Amniotic epithelial cell (primary cell): ENCODE data around the gene RCE1.
"Not testable (repeated sequence)": the region's sequence is repeated elsewhere in the genome, so short reads cannot be mapped to it uniquely, and the experiment has no call there.

Experiments
- DNase-seq: peaks from one replicate; pipeline ENCODE4 v3.0.0-alpha.2; 2010; ENCODE audit warnings: low read depth

Gene RCE1, protein sequence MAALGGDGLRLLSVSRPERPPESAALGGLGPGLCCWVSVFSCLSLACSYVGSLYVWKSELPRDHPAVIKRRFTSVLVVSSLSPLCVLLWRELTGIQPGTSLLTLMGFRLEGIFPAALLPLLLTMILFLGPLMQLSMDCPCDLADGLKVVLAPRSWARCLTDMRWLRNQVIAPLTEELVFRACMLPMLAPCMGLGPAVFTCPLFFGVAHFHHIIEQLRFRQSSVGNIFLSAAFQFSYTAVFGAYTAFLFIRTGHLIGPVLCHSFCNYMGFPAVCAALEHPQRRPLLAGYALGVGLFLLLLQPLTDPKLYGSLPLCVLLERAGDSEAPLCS

DNA sequence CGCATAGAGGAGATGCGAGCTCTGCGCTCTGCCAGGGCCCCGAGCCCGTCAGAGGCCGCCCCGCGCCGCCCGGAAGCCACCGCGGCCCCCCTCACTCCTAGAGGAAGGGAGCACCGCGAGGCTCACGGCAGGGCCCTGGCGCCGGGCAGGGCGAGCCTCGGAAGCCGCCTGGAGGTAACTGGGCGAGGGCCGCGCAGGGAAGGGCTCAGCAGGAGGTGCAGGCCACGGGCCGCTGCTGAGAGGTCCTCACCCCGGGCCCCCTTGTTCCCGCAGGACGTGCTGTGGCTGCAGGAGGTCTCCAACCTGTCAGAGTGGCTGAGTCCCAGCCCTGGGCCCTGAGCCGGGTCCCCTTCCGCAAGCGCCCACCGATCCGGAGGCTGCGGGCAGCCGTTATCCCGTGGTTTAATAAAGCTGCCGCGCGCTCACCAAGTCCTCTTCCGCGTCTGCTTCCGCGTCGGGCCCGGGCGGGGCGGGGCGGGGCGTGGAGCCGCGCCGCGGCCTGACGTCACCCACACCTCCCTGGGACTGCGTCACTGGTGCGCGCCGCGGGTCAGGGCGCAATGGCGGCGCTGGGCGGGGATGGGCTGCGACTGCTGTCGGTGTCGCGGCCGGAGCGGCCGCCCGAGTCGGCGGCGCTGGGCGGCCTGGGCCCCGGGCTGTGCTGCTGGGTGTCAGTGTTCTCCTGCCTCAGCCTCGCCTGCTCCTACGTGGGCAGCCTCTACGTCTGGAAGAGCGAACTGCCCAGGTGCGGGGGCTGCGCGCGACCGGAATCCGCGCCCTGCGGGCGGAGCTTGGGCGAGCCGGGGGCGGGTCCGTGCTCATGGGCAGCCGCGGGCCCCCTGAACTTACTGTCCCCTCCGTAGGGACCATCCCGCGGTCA is at the start of gene RCE1:
Gene RCE1, plus strand, starts transcription at position 546 of the 880 bp plus-strand sequence. Its CDS starts 15 bp downstream, at position 561.
- DNase-seq = peak; percentile 79

DNA sequence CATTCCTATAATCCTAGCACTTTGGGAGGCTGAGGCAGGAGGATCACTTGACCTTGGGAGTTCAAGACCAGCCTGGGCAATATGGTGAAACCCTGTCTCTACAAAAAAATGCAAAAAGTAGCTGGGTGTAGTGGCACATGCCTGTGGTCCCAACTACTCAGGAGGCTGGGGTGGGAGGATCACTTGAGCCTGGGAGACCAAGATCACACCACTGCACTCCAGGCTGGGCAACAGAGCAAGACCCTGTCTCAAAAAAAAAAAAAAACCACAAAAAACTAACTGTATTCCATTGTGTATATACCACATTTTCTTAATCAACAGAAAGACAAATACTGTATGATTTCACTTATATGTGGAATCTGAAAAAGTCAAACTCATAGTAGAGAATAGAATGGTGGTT is 43.4 kb upstream of the RCE1 start:
- not testable (repeated sequence) for DNase-seq

DNA sequence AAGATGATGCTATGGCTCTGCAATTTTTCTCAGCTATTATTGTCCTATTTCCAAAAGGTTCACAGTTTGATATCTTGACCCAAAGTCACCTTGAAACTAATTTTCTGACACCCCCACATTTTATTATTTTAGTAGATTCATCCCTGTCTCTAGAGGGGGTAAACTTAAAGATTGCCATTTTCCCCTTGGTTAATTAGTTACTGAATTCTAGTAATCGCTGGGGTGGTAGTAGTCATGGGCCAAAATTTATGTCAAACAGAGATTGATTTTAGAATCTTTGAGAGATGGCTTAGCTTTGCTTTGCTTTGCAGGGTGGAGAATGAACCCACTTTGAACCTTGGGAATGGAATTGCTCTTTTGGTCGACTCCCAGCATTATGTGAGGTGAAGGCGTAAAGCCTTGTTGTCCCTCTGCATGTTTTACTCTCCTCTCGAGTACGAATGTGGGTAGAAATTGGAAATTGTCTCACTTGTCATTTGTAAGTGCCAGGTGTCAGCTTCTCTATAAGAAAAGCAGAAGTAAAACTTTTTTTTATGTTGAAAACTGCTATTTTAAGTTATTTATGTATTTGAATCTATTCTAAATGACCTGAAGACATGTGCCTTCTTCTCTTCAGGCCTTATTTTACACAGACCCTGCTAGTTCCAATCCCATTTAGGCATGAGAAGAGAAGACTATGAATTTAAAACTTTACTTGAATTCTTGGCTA is 42.4 kb upstream of the RCE1 start:
- DNase-seq = no peak

DNA sequence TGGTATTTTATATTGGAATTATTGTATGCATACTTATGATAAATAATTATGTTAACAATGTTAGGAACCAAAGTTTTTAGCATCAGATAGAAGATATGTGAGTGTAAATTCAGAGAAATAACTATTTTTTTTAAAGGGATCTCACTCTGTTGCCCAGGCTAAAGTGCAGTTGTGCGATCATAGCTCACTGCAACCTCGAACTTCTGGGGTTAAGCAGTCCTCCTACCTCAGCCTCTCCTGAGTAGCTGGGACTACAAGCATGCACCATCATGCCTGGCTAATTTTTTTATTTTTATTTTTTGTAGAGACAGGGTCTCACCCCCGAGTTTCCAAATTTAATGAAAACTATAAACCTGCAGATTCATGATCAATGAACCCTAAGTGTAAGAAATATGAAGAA is 33.6 kb upstream of the RCE1 start:
- no peak for DNase-seq

DNA sequence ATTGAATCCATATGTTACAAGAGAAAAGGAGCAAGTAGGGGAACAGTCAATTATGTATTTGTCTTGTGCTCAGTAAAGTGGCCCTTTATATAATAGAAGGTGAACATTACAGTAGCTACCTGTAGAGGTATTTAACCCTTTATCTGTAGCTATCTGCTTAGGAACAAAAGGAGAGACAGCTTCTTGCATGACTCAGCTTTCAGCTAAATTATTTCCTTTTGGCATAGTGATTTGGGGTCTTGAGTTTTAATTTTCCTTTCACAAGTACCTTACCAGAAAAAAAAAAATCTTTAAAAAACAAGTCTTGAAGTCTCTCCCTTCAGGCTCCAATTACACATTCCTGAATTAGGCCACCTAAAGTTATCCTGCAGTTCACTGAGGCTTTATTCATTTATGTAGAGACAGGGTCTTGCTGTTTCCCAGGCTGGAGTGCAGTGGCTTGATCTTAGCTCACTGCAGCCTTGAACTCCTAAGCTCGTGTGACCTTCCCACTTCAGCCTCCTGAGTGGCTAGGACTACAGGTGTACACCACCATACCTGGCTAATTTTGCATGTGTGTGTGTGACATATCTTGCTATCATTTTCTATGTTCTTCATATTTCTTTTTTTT is 32.6 kb upstream of the RCE1 start:
- DNase-seq = no peak

DNA sequence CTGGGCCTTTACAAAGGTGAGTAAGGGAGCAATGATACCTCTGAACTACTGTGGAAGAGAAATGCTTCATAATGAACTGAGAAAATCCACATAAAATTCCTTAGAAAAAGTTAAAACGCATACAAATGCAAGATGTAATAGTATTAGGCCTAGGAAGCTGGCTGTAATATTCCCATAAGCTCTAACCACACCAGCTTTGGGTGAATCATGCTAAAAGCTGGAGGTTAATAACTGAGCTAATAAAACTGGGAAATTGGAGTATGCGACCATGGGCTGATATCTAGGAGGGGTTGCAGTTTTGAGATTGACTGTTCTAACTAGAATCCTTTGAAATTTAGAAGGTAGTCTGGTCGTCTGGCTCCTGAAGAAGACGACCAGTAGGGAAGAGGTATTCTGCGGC is 28.6 kb upstream of the RCE1 start:
- peak; percentile 40 for DNase-seq

DNA sequence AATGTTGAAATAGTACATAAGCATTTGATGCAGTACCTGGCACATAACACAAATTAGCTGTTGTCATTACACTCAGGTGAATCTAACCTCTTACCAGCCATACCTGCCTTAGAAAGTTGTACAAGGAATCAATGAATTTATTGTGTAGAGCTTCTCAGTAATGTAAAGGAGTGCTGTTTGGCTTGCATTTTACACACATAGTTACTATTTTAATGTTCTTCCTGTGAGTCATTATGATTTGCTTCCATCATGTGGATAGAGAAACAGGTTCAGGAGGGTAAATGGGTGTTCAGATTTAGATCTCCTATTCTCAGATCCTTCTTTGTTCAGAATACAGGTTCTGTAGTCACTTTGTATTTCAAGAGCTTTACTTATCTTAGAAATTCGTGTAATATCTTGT is 27.6 kb upstream of the RCE1 start:
- peak; percentile 17 for DNase-seq

DNA sequence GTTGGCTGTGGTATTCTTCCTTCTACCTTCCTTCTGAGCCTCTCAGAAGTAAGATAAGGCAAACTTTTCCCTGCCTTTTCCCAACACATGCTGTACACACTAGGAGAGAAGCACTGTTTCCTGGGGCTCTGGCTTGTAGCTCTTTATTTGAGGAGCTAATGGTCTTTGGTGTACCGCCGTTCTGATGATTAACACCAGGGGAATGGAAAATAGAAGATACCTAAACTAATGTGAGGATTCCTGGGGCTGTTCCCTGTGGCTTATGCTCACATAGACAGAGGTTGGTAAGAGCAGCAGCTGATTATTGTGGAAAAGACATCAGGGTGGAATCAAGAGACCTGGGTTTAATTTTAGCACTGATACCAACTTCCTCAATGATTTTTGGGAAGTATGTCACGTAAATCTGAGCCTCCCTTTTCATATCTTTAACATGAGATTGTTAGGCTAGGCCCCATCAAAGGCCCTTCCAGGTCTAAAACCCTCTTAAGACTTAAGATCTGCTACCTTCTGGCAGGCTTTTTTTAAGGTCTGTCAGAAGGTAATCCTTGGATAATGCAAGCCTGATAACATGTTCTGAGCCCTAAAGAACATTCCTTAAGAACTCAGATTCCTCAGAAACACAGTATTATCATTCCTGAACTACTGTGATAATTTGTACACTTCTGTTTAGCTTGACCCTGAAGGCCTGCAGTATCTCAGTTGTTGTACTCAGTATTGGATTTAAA is 24.8 kb upstream of the RCE1 start:
- DNase-seq = peak; percentile 92

DNA sequence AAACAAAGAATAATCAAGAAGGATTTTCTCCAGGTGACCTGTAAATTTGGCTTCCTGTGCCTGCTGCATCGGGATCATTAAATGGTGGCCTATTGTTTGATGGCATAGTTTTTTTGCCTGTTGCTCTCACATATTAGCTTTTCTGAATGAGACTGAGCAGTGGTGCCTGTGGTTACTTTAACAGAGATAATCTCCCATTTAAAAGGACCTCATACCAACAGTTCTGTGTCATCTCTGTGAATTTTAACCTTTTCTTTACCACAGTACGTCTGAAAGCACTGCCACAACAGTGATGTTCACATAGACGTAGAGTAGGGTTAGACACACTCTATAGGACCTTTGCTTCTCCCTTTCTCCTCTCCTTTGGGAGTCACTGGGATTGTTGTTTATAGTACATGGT is 22.9 kb upstream of the RCE1 start:
- peak; percentile 87 for DNase-seq

DNA sequence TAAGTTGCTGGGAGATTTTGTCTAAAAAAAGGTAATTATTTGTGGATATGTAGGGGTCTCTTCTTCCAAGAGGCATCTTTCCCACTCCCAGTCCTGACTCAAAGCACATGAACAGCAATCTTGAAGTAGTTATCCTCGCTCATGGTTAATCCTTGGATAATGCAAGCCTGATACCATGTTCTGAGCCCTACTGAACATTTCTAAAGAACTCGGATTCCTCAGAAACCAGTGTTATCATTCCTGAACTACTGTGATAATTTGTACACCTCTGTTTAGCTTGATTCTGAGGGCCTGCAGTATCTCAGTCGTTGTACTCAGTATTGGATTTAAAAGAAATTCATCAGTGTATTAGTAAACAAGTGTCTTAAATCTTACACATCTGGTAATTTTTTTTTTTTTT is 22.3 kb upstream of the RCE1 start:
- peak; percentile 97 for DNase-seq

DNA sequence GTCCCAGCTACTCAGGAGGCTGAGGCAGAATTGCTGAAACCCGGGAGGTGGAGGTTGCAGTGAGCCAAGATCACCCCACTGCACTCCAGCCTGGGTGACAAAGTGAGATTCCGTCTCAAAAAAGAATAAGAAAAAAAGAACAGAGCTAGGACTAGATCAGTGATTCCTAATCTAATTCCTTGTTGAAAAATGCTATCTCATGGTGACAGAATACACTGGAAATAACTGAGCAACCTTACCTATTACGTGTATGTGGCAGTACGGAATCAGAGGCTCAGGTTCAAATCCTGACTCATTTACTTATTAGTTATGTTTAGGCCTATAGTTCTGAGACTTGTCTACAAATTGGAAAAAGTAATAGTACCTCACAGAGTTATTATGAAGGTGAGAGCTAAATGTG is 19.5 kb upstream of the RCE1 start:
- no peak for DNase-seq

DNA sequence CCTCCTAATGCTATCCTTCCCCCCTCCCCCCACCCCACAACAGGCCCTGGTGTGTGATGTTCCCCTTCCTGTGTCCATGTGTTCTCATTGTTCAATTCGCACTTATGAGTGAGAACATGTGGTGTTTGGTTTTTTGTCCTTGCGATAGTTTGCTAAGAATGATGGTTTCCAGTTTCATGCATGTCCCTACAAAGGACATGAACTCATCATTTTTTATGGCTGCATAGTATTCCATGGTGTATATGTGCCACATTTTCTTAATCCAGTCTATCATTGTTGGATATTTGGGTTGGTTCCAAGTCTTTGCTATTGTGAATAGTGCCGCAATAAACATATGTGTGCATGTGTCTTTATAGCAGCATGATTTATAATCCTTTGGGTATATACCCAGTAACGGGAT is 18.7 kb upstream of the RCE1 start:
- not testable (repeated sequence) for DNase-seq

DNA sequence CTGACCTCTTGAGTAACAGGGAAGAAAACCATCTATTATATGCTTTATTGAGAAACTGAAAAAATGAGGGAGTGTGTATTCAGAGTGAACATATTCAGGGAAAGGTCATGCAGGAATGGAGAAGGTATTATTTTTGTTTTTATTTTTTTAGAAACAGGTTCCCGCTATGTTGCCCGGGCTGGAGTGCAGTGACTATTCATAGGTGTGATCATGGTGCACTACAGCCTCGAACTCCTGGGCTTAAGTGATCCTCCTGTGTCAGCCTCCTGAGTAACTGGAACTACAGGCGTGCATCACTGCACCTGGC is 8.7 kb upstream of the RCE1 start:
- DNase-seq = no peak

DNA sequence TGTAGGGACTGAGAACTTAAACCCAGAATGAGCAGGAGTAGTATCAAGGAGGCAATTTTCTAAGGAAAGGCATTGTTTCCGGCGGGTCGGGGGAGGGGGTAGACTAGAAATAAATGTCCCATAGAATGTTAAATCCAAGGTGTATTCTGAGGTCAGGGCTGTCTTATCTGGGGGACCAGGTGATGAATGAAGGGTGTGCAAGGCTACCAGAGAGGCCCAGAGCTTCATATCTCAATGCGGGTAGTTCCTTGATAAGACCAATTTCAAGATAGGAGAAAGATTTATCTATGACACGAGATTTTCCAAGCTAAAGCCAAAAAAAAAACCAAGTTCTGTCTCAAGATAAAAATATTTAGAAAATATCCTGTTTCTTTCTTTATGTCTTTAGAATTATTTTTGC is 8.3 kb upstream of the RCE1 start:
- peak; percentile 53 for DNase-seq

DNA sequence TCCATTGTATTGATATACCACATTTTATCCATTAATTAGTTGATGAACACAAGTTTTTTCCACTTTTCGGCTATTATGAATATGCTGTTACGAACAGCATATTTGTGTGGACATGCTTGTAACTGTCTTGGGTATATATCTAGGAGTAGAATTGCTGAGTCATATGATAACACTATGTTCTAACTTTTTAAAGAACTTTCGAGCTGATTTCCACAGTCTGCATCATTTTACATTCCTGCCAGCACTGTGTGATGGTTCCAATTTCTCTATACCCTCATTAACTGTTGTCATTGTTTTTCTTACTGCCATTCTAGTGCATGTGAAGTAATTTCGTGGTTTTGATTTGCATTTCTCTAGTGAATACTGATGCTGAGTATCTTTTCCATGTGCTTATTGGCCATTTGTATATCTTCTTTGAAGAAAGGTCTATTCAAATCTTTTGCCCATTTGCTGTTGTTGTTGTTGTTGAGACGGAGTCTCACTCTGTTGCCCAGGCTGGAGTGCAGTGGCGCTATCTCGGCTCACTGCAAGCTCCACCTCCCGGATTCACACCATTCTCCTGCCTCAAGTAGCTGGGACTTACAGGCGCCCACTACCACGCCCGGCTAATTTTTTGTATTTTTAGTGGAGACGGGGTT is 7.4 kb upstream of the RCE1 start:
- peak; percentile 87 for DNase-seq

DNA sequence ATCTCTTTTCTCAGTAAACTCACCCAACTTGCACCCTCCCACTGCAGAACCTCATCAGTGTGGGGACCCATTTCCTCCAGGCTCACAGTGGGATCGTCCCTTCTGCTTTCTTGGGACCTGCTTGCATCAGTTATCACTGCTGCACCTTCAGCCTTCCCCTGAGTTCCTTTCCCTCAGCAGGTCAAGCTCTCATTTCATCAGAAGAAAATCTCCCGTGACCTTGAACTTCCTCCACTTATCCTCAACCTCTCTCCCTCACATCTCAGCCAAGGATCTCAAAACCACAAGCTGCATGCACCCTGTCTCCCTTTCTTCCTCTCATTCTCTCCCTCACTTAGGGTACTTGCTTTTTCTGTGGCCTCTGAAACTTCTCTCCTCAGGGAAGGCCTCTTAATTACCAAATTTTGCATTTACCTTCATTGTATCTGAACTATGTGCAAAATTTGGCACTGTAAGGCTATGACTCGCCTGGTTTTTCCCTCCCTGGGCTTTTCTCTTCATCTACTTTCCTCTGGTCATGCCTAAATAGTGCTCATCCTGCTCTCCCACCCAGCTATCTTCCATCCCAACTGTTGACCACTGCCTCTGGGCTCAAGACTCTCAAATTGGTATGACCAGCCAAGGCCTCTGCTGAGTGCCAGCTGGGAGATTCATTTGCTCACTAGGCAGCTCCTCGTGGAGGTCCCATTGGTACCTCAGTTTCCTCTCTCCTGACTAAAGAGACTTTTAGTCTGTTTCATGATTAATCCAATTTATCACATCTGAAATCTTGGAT is 2.7 kb upstream of the RCE1 start:
- peak; percentile 31 for DNase-seq

DNA sequence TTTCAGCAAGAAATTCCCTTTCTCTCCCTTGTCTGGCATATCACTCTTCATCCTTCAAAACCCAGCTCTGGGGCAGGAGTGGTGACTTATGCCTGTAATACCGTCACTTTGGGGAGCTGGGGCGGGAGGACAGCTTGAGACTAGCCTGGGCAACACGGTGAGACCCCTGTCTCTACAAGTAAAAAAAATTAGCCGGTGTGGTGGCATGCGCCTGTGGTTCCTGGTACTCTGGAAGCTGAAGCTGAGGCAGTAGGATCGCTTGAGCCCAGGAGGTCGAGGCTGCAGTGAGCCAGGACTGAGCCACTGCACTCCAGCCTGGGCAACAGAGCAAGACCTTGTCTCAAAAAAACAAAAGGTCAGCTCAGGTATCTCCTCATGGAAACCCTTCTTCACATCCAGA is 1.4 kb upstream of the RCE1 start:
- DNase-seq = no peak

DNA sequence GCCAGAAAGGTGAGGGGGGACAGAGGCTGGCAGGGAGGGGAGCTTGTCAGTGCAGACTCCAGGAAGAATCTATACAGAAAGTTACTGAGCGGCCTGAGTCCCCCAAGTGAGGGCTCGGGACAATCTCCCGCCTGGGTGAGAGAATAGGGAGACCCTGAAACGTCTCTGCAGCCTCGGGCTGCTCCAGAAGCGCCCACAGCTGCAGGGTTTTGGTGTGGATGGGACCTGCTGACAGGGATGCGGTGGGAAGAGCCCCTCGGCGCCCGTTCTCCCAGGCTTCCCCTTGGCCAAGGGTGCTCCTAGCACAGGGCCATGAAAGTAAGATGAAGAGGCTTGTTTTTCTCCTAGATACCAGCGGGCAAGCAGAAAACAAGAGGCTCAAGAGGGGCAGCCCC is 743 bp upstream of the RCE1 start:
- DNase-seq = no peak

DNA sequence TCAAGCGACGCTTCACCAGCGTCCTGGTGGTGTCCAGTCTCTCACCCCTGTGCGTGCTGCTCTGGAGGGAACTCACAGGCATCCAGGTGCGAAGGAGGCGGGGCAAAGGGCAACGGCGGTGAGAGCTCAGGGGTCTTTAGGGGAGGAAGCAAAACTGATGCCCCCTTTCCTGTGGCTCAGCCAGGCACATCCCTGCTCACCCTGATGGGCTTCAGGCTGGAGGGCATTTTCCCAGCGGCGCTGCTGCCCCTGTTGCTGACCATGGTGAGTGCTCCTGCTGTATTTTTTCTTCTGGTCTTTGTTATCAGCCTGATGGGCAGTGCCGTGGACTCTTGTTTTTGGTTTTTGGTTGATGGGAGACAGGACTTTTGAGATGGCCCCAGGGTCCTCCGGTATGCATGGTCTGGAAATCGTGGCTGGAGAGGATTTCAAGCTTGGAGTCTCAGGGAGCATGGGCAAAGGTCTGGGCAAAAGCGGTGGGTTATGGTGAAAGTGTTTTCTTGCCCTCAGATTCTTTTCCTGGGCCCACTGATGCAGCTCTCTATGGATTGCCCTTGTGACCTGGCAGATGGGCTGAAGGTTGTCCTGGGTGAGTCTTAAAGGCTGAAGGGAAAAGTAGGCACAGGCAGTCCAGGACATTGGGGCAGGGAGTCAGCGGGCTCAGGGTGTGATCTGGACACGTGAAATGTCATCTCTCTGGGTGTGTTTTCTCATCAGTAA is 695 bp downstream of the RCE1 start:
- no peak for DNase-seq
